Hepatocyte (in vitro differentiated cells): Measurements from ENCODE around the gene PDE1C.

Source experiments
- EZH2 ChIP-seq: fragments of 200-600 bp; sonication (generic); IDR thresholded peaks from 2 replicates; pipeline ENCODE4 v1.6.1; 2016; ENCODE audit warnings: antibody characterized with exemption, mild to moderate bottlenecking, borderline replicate concordance
- EZH2phosphoT487 ChIP-seq: fragments of 200-600 bp; sonication (generic); IDR thresholded peaks from one replicate; pipeline ENCODE4 v1.6.1; 2018; ENCODE audit warnings: antibody characterized with exemption, mild to moderate bottlenecking, low read depth, moderate library complexity; ENCODE audit not compliant: unreplicated experiment, severe bottlenecking
- TF ChIP-seq, protein P1 (sequence below): fragments of 200-600 bp; sonication (generic); IDR thresholded peaks from 2 replicates; pipeline ENCODE4 v1.5.1; 2016; ENCODE audit warnings: antibody characterized with exemption, mild to moderate bottlenecking; ENCODE audit not compliant: poor library complexity

DNA sequence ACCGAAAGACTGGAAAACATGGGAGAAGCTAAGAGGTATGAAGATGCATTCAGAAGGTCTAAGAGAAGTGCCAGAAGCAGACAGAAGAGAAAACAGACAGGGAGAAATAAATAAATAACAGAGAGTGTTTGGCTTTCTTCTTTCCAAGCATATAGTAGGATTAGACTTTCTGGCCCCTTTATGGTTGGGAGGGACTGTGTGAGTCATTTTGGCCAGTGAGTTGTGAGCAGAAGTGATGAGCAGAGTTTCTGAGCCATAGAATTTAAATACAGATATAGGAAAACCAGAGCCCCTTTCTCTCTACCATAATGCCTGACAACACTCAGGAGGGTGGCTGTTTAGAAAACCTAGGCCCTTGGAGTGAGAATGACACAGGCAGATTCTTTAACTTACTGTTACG, 212.2 kb downstream of the PDE1C start:
- TF ChIP-seq, protein P1, sequence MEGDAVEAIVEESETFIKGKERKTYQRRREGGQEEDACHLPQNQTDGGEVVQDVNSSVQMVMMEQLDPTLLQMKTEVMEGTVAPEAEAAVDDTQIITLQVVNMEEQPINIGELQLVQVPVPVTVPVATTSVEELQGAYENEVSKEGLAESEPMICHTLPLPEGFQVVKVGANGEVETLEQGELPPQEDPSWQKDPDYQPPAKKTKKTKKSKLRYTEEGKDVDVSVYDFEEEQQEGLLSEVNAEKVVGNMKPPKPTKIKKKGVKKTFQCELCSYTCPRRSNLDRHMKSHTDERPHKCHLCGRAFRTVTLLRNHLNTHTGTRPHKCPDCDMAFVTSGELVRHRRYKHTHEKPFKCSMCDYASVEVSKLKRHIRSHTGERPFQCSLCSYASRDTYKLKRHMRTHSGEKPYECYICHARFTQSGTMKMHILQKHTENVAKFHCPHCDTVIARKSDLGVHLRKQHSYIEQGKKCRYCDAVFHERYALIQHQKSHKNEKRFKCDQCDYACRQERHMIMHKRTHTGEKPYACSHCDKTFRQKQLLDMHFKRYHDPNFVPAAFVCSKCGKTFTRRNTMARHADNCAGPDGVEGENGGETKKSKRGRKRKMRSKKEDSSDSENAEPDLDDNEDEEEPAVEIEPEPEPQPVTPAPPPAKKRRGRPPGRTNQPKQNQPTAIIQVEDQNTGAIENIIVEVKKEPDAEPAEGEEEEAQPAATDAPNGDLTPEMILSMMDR = no peak
- TF ChIP-seq EZH2 = no peak
- no peak for TF ChIP-seq EZH2phosphoT487
